Measurements from ENCODE around the gene BMI1.
"Not testable (repeated sequence)": the region's sequence is repeated elsewhere in the genome, so short reads cannot be mapped to it uniquely, and the experiment has no call there.

- not testable (repeated sequence) for TF ChIP-seq CTCF (IDR thresholded peaks at IDR 0.05); ZFX (IDR thresholded peaks at IDR 0.05; ENCODE audit: borderline replicate concordance)
Observed at GRCh38 chr10:22357770-22358169, 36.9 kb downstream of the BMI1 start.
